HepG2 (cell line): Measurements from ENCODE around the gene SGMS1. TPM values are rescaled to one million over a fixed set of nuclear protein-coding genes. Genes with fewer than 3 reads are reported as not detected.

Source experiments
- ARID3A ChIP-seq: IDR thresholded peaks from 2 replicates; pipeline ENCODE4 v1.6.1; 2012; ENCODE audit warnings: low read depth, low read length, improper control_type of control experiment
- ARID5B ChIP-seq: IDR thresholded peaks from 2 replicates; pipeline ENCODE4 v1.4.0; 2020; ENCODE audit warnings: mild to moderate bottlenecking, missing genetic modification reagents
- ATAD3A ChIP-seq: sonication (generic); formaldehyde crosslinking; IDR thresholded peaks from 2 replicates; pipeline ENCODE4 v1.4.0; 2020; ENCODE audit warnings: missing genetic modification reagents
- CBX5 ChIP-seq: sonication (generic); formaldehyde crosslinking; IDR thresholded peaks from 2 replicates; pipeline ENCODE4 v1.4.0; 2020; ENCODE audit warnings: missing genetic modification reagents, borderline replicate concordance
- CENPBD1 ChIP-seq: sonication (generic); formaldehyde crosslinking; IDR thresholded peaks from 2 replicates; pipeline ENCODE4 v1.8.0; 2022; ENCODE audit warnings: missing genetic modification reagents, low read depth, mild to moderate bottlenecking, borderline replicate concordance
- FOXA3 ChIP-seq: IDR thresholded peaks from 2 replicates; pipeline ENCODE4 v1.6.1; 2016; ENCODE audit warnings: missing genetic modification reagents, missing compliant biosample characterization
- HMGA1 ChIP-seq: sonication (generic); formaldehyde crosslinking; conservative IDR thresholded peaks from 2 replicates; pipeline ENCODE4 v1.4.0; 2020; ENCODE audit warnings: missing genetic modification reagents
- HNF1A ChIP-seq, 2 experiments: sonication (generic) in 1 of 2; formaldehyde crosslinking in 1 of 2; IDR thresholded peaks; 2 replicates each; pipeline versions ENCODE4 v1.4.0 to v1.6.1; 2016 to 2020; ENCODE audit warnings: borderline replicate concordance in 1 of 2, low read depth in 1 of 2, mild to moderate bottlenecking in 1 of 2, missing genetic modification reagents in 1 of 2
- HNRNPL ChIP-seq: fragments of 200-400 bp; formaldehyde crosslinking; IDR thresholded peaks from 2 replicates; pipeline ENCODE4 v1.6.1; 2017; ENCODE audit warnings: mild to moderate bottlenecking, low read depth, low read length
- RCOR2 ChIP-seq: IDR thresholded peaks from 2 replicates; pipeline ENCODE4 v1.6.1; 2016; ENCODE audit warnings: missing biosample characterization, missing genetic modification reagents
- RFX3 ChIP-seq: IDR thresholded peaks from 2 replicates; pipeline ENCODE4 v1.6.1; 2016; ENCODE audit warnings: missing biosample characterization, missing genetic modification reagents
- SOX5 ChIP-seq: IDR thresholded peaks from 2 replicates; pipeline ENCODE4 v1.6.1; 2016; ENCODE audit warnings: borderline replicate concordance
- STAG1 ChIP-seq: sonication (generic); formaldehyde crosslinking; IDR thresholded peaks from 2 replicates; pipeline ENCODE4 v1.4.0; 2020; ENCODE audit warnings: missing genetic modification reagents
- TFE3 ChIP-seq: IDR thresholded peaks from 2 replicates; pipeline ENCODE4 v1.6.1; 2016
- ZFX ChIP-seq: sonication (generic); formaldehyde crosslinking; IDR thresholded peaks from 2 replicates; pipeline ENCODE4 v1.4.0; 2020; ENCODE audit warnings: mild to moderate bottlenecking, low read depth, missing genetic modification reagents, moderate library complexity
- ZNF510 ChIP-seq: sonication (generic); formaldehyde crosslinking; IDR thresholded peaks from 2 replicates; pipeline ENCODE4 v1.4.0; 2020; ENCODE audit warnings: low read depth, mild to moderate bottlenecking, missing genetic modification reagents
- ZNF577 ChIP-seq: sonication (generic); formaldehyde crosslinking; IDR thresholded peaks from 2 replicates; pipeline ENCODE4 v1.4.0; 2020; ENCODE audit warnings: mild to moderate bottlenecking, low read depth, missing genetic modification reagents, borderline replicate concordance
- polyA plus RNA-seq, 8 experiments: library from polyadenylated mRNA; depleted of rRNA in 3 of 8; stranded (reverse) in 7 of 8; unstranded in 1 of 8; fragments of >200 nt; fragmentation: Illumina TruSeq in 4 of 8; extraction: Trizol in 4 of 8; gene quantifications; 2 replicates each; pipeline versions ENCODE4 v1.2.1 to v1.2.3, GENCODE V29; 2011 to 2016; ENCODE audit warnings: low read depth in 4 of 8, missing spikeins in 1 of 8, mixed read lengths in 1 of 8; ENCODE audit not compliant: insufficient read depth in 1 of 8
- total RNA-seq, 5 experiments: library from RNA; depleted of rRNA; stranded (reverse); fragments of >200 nt; fragmentation: Illumina TruSeq; extraction: Trizol; gene quantifications; 2 replicates each; pipeline ENCODE4 v1.2.3, GENCODE V29; 2016; ENCODE audit warnings: low read depth in 1 of 5

Gene SGMS1
- total and polyA plus RNA-seq, 2 of the 13 experiments (the other 11 are each of a cell fraction or from before 2014, with no cell fraction given), result 6.5 to 15.1 TPM

- peak; percentile 39; the same call in 1 of the 2 replicates for TF ChIP-seq ARID5B
- TF ChIP-seq HMGA1 (CRISPR knock-in tag), result no peak
- TF ChIP-seq TFE3 (CRISPR knock-in tag), result no peak
- no peak for TF ChIP-seq ATAD3A (CRISPR knock-in tag)
- TF ChIP-seq STAG1 (CRISPR knock-in tag), result no peak
- no peak for TF ChIP-seq ZNF510 (CRISPR knock-in tag)
- TF ChIP-seq HNF1A (IDR thresholded peaks at IDR 0.05; ENCODE audit: low read depth), result peak; percentile 74
- TF ChIP-seq HNF1A (CRISPR knock-in tag; IDR thresholded peaks at IDR 0.05; ENCODE audit: borderline replicate concordance), result peak; percentile 45; the same call in 1 of the 2 replicates
- peak; percentile 16; the same call in 1 of the 2 replicates for TF ChIP-seq SOX5 (CRISPR knock-in tag)
- TF ChIP-seq ZNF577, result no peak
- TF ChIP-seq CENPBD1 (CRISPR knock-in tag), result no peak
- no peak for TF ChIP-seq HNRNPL
- TF ChIP-seq ZFX (CRISPR knock-in tag), result no peak
- no peak for TF ChIP-seq RFX3 (CRISPR knock-in tag)
- no peak for TF ChIP-seq CBX5
- TF ChIP-seq ARID3A, result 0 out of 2 replicates have a peak, but pooled peaks have one; percentile 26
- TF ChIP-seq FOXA3 (CRISPR knock-in tag), result peak; percentile 50; the same call in 1 of the 2 replicates
- no peak for TF ChIP-seq RCOR2 (CRISPR knock-in tag)
Observed at GRCh38 chr10:50508315-50509051, 115.3 kb downstream of the SGMS1 start (continued).
